ENCODE results near the gene PSMD6.

The PSMD6 gene

DNA sequence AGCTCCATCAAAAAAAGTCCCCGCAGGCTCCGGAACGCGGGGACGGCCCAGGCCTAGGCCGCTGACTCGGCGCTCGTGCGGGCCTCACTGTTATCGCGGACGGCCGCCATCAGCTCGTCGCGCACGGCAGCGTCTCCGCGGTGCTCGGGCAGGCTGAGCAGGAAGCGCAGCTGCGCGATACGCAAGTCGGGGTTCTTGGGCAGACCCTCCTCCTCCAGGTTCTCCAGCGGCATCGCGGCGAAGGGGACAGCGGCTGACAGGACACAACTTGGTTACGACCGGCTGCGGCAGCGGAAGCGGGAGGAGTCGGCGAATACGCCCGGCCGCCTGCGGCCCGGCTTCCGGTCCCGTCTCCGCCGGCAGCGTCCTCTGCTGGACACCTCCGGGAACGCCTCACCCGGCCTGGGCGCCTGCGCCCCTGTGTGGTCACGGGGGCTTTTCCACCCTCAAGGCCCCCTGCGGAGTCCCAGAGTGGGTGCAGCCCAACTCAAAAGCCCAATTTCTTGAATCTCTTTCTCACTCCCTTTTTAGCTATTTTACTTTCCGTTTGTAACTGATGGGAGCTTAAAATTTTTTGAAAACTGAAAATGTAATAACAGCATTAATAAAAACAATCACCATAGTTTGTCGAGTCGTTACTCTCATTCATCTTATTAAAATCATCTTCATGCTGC is at the start of gene PSMD6:
Gene PSMD6 (minus strand): TSS at position 308 of the 674 bp plus-strand sequence. CDS start 75 bp downstream, at position 233.
- peak; percentile 90 for DNase-seq (ENCODE audit: low read depth)

DNA sequence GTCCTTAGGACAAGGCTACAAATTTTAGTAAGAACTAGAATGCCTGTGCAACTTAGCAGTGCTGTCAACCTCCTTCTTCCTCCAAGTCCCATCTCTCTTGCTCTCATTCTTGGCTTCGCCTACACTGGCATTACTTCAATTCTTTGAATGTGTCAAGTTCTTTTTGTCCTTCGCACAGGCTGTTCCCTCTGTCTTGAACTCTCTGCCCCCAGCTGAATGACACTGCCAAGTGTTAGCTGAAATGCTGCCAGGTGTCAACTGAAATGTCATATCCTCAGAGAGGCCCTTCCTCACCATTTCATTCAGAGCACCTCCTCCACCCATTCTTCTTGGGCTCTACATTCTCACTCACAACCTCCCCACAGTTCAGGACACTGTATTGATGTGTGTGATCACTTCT is 48.8 kb upstream of the PSMD6 start:
- DNase-seq (ENCODE audit: low read depth) = no peak

DNA sequence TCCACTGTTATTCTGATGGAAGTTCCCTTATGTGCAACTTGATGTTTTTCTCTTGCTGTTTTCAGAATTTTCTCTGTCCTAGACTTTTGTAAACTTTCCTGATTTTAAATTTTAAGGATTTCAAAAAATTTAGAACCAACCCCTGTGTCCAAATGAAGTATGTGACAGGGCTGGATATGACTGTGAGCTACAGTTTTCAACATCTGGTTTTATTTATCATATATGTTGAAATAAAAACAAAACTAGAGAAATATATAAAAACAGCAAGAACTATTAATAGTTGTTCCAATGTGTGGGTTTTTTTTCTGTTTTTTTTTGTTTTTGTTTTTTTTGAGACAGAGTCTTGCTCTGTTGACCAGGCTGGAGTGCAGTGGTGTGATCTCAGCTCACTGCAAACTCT is 47.4 kb upstream of the PSMD6 start:
- DNase-seq (ENCODE audit: low read depth) = no peak

DNA sequence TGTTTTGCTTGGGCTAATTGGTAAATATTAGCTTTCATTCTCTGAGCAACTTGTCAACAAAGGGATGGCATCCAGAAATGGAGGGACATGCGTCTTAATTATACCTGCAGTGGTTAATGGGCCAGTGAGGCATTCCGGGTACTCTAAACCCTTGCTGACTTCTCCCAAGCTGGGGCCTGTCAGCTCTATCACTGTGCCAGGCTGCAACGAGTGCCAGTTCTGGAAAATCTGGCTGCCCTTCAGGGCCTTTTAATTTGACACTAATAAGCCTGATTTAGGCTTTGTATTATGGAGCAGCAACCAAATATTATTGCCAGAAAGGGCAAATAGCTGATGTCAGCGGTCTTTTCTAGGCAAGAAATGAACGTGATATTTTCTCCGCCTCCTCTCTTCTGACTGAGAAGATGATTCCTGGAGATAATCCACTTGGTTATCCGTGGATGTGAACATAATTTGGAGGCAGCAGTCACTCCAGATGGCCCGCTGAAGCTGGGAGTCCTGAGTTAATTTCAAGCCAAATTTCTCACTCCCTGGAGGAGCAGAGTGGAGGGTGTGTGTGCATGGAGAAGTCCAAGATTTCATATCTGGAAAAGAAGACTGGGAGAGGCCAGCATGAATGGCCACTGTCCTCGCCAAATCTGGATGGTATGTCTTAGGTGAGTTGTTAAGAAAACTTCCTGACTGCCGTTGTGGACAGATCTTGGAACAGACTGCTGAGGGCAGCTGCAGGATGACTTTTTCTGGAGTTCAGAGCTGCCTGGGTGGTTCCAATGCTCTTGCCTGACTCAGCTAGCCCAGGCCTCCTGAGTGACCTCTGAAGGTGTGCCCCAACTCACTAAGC is 44.4 kb upstream of the PSMD6 start:
- no peak for DNase-seq (ENCODE audit: low read depth)

DNA sequence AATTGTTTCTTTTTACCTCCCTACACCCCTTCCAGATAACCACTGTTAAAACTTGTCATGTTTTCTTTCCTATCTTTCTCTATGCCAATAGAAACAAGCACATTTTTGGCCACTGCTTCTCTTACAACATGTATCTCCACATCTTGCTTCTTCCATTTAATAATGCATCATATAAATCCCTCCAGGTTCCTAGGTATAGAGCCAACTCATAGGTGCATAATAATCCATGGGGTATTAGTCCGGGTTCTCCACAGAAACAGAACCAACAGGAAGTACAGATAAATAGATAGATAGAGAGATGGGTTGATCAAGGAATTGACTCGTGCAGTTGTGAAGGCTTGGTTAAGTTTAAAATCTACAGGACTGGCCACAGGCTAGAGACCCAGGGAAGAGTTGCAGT is 41.5 kb upstream of the PSMD6 start:
- DNase-seq (ENCODE audit: low read depth) = no peak

DNA sequence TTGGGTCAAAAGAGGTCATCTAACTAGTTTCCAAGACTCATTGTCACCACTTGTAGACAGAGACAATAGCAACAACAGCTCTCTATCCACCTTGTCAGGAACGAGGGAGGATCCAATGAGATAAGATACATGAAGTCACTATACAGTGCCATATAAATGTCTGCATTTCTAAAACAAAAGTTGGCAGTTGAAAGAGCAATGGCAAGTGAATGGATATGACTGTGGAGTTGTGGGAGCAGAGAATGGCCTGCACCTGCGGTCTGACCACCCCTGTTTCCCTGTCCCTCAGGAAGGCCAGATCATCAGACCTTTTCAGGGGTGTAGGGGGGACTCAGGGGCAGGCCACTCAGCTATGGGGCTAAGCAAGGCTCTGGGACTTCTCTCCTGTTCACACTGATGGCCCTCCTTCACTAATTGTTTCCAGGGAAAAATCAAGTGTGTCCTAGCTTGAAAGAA is 40.7 kb upstream of the PSMD6 start:
- DNase-seq (ENCODE audit: low read depth) = no peak

DNA sequence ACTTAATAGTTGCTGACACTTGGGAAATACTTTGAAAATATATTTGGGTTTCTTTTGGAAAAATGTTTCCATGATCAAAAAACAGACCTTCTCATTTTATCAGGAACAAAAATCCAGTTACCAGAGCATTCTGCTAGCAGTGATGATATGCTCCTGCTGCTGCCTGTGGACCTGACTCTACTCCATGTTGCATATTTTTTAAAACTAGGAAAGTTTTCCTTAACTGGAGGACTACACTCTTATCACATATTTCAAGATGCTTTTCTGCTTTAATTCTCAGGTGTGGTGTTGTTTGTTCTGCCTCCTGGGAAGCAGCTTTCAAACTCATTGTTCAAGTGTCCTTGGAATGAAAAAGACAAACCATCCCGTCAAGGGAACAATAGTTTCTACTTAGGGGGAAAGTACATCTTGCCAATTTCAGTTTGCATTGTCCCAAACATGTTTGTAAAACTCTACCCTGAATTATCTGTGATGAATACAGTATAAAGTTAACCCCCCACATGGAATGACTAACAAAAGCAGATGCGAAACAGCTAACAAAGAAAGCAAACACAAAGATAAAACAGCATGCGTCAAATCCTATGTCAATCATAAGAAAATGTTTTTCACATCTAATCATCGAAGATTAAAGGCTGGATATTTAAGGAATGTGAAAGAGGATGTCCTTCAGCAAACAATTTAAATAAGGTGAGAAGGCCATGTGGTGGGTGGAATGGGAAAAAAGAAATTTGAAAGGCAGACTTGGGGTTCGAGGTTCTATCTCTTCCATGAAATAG is 40.1 kb upstream of the PSMD6 start:
- no peak for DNase-seq (ENCODE audit: low read depth)

DNA sequence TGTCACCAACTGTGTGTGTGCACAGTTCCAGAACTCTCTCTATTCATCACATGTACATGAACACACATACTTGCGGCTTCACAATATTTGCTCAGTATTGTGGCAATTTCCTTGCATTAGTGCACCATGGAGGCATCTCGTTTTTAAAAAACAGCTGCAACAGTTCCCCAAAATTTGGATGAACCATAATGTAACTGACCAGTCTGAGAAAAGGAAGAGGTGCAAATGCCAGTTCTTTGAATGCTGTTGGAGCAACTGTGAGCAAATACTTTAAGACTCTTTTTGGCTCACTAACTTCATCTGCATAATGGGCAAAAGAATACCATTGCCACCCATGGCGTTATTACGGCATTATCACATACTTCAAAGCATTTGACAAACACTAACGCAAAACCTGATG is 38.3 kb upstream of the PSMD6 start:
- DNase-seq (ENCODE audit: low read depth) = no peak

DNA sequence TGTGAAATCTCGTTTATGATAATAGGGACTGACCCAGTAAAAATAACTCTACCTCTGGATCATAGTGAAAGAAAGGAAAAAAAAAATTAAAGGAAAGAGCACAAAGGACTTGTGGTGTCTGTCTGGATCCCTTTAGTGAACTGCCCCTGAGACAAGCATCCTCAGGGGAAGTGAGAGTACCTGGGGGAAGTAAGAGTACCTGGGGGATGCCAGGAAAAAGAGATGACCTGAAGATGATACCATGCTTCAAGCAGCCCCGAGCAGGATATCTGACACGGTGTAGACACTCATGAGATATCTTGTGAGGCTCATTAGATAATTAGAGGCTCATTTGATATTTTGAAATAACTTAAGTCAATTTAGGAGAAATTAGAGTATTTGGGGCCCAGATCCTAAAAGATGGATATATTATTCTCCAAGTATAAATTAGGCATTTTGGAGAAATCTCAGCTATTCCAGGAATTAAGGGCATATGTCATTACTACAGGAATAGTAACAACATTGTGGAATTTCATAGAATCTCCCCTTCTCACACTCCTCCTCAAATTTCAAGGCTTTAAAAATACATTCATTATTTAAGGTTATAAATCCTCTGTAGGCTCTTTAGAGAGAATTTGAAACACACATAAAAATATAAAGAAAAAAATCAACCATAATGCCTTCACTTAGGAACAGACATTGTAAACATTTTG is 36.3 kb upstream of the PSMD6 start:
- DNase-seq (ENCODE audit: low read depth) = no peak

DNA sequence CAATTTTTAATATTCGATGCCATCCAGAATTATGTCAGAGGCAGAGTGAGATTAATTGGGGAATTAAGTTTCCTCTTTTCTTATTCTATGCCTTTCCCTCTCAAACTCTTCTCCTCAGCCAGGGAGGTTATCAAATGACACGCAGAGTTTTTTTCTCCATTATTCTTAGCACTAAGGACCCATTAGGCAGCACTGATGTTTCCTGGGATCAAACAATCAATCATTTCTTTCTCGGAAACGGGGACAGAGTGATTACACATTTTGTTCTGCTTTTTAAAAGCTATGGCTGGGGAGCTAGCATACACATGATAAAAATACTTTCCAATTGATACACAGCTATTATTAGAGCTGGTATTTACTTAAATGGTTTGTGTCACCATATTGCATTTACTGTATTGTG is 35.3 kb upstream of the PSMD6 start:
- DNase-seq (ENCODE audit: low read depth) = no peak

DNA sequence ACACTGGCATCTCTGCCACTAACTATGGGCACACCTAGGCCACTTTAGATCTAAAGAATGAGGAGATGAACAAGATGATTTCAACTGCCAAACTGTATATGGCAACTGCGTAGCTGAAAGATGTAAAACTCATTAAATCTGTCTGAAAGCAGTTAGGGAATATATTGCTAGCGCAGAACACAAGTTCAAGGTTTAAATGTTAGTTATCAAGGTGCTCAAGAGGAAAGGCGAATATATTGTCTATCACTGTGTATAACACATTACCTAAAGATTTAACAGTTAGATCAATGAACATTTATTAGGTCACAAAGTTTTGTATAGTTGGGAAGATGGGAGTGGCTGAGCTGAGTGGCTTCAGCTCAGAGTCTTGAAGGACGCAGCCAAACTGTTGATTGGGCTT is 33.9 kb upstream of the PSMD6 start:
- DNase-seq (ENCODE audit: low read depth) = no peak

DNA sequence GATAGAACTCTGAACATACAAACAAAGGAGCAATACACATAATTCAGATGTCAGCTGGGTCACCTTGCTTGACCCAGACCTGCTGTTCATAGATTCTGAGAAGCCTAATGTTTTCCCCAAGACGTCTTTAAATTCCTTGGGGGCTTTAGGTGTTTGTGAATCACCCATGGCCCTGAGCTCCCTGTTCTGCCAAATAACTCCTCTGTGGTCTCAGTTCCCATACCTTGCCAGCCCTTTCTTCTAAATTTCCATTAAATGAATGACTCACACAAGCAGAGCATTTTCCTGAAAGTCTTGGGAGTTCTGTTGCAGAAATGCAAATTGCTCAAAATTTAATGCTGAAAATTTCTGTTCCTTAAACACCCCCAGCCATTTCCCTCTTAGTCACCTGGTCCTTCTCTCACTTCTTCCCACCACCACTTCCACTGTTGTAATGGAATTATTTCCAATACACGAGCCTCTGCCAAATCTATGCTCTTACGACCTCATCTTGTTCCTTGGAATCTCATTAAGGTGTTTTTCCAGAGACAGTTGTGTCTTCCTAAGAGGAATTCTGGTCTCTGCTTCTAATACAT is 33.4 kb upstream of the PSMD6 start:
- DNase-seq (ENCODE audit: low read depth) = no peak

DNA sequence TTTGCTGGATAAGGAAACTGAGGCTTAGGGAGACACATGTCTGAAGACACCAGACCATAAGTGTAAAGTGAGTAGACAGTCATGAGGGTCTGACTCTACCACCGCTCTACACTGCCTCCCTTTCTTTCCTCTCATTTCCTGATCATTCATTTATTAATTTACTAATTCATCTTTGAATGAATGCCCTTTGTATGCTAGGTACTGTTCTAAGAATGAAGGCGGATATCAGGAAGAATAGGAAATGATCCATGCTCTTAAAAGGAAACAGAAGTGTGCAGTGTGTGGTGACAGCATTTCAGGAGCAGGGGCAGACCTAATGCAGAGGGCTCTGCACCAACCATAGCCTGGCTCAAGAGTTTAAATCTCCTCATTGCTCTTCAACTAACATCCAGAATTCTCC is 31.8 kb upstream of the PSMD6 start:
- no peak for DNase-seq (ENCODE audit: low read depth)

DNA sequence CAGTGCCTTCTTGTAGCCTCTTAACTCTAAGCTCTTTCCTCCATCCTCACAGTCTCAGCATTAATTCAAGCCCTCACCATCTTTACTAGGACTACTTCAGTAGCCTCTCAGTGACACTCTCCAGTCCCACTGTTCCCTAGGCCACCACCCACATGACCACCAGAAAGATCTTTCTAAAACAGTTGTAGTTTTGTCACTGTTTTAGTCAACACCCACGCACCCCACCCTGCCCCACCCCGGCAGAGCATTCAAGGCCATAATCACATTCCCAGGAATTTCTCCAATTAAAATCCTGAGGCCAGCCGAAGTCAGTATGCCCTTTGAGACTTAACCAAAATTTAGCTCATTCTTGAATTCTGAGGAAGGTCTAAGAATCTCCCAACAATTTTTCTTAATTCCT is 31.2 kb upstream of the PSMD6 start:
- DNase-seq (ENCODE audit: low read depth) = no peak

DNA sequence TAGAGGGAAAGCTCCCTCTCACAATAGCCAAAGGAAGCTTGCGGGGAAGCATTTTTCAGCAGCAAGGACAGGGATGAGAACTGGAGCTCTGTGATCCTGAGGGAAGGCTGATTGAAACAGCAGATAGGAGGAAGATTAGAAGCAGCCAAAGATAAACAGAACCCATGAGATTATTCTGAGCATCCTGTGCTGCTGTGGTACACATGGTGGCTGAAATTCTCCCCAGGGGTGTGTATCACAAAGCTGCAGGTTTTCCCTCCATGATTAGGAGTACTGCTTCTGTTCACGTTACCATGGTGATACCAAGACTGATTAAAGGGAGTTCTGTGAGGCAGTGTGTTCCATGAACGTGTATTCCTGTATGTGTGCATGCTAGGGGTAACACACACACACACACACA is 30.3 kb upstream of the PSMD6 start:
- DNase-seq (ENCODE audit: low read depth) = no peak

DNA sequence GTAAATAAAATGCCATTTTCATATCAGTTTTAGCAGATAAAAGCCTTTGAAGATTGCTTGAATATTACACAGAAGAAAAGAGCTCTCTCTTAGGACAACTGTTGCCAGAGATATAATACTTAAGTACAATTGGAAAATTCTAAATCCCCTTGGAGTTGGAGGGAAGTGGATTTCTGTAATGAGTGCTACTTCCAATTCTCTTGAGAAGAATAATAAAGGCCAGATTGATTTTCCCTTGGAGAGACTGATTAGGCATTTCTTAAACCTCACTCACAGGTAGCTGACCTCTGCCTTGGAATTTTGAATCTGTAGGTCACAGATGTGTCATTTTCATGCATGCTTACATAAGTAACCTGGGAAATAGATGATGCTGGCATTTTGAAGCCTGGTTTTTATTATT is 29.8 kb upstream of the PSMD6 start:
- DNase-seq (ENCODE audit: low read depth) = no peak

DNA sequence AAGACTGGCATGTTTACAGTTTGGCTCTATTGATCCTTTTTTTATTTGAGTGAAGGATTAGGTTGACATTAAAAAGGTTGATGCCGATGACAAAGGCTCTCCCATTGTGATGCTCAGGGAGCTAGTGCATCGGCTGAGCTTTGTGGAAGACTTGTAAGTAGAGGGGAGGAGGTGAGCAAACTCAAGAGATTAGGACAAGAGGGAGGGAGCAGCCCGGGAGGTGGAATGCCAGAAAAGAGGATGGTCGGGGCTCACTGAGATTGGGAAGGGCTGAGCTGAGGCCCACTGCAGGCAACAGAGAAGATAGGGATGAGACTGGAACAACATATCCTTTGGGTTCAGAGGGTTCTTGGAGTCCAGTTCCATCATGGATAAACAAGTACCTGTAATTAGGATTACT is 26.5 kb upstream of the PSMD6 start:
- no peak for DNase-seq (ENCODE audit: low read depth)

DNA sequence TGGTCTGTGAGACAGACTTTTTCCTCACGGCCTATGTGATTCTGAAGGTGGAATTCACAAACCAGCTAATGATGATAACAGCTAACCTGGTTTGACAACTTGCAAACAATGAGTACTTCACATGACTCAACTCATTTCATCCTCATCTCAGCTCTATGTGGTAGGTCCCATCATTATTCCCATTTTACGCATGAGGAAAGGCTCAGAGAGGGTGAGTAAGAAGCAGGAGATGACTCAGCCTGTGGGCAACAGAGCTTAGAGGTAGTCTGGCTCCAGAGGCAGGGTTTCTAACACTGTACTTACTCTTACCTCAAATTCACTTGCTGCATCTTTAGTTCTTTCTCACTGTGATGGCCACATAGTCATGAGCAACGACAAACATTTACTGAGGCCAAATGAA is 25.8 kb upstream of the PSMD6 start:
- no peak for DNase-seq (ENCODE audit: low read depth)

DNA sequence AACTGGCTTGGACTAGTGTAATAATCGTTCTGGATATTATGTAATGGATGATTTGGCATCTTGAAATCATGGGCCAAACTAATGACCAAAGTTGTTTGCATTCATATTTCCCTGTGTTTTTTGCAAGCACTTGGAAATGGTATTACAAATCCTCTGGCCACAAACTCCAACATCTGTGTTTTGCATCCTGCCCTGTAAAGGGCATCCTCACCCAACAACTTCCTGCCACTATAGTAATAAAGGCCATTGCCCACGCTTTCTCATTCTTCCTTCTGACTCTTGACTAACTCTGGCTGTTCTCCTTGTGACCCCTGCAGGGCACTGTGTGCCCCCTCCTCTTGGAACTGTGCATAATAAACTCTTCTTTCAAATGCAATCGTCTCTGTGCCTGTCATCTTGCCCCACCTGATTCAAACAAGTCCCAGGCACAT is 25.4 kb upstream of the PSMD6 start:
- no peak for DNase-seq (ENCODE audit: low read depth)

DNA sequence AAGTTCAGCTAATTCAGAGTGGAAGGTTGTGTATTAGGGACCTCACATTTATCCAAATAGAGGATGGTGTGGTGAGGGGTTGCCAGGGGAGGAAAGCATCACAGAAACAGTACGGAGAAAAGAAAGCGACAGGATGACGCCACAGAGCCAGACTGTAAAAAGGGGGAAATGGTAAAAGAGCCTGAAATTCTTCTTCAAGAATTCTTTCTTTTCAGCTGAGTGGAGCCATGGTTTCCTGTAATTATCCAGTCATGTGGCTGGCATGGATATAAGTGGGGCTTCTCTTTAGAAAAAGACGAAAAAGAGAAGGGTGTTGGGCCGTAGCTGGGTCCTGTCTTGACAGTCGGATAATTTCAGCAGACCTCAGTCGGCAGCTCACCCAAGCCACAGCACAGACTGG is 24.5 kb upstream of the PSMD6 start:
- DNase-seq (ENCODE audit: low read depth) = no peak

DNA sequence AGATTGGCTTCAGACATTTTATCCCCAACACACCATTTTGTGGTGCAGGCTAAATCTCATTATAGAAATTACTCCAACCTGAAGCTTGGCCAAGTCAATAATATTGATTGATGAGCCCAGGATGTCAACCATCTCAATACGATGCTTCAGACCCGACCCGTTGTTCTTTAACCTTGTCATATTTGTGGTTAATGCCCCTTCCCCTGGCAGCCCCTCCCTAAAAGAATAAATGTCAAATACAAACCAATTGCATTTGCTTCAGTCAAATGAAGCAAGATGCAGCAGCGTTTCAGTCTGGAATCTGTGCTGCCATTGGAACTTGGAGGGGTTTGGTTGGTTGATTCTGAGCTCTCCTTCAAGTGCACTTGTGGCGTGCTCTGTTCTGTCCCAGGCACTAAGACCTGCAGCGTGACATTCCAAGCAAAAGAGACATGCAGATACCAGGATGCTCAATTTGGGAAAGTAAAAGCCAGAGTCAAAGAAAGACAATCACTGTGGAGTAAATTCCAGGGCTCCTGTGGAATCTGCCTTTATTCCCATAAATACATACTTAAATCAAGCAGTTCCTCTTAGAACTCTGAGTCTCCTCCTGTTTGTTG is 23.8 kb upstream of the PSMD6 start:
- no peak for DNase-seq (ENCODE audit: low read depth)
